NCI-H460 (cell line): ENCODE results near the gene TBC1D22B. TPM values are rescaled to one million over a fixed set of nuclear protein-coding genes. Genes with fewer than 3 reads are reported as not detected.
"Not testable (repeated sequence)": the region's sequence is repeated elsewhere in the genome, so short reads cannot be mapped to it uniquely, and the experiment has no call there.

ENCODE experiments used
- DNase-seq: peaks from one replicate; pipeline ENCODE4 v3.0.0-alpha.2; 2016; ENCODE audit warnings: low read depth; ENCODE audit errors: extremely low read depth
- total RNA-seq: library from RNA; depleted of rRNA; stranded (reverse); fragments of >200 nt; shearing (Covaris generic); gene quantifications from 2 replicates; pipeline ENCODE4 v1.2.3, GENCODE V29; 2014

TBC1D22B gene
- total RNA-seq, 1 experiment from 2014 or later: 8.6 TPM

DNA sequence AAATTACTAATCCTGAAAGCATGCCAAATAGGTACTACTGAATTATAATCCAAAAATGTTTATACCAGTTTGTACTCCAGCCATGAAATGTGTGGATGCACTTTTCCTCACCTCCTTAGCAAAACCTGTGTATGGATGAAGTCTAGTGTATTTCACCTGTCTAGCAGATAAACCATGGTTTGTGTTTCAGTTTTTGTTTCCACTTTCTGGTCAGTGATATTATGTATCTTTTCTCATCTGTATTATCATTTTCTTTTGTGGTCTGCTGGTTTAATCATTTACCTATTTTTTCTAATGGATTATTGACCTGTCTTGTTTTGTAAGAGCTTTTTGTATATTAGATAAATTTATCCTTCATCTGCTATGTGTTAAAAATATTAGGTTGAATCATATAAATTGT, 41.4 kb downstream of the TBC1D22B start:
- no peak for DNase-seq

DNA sequence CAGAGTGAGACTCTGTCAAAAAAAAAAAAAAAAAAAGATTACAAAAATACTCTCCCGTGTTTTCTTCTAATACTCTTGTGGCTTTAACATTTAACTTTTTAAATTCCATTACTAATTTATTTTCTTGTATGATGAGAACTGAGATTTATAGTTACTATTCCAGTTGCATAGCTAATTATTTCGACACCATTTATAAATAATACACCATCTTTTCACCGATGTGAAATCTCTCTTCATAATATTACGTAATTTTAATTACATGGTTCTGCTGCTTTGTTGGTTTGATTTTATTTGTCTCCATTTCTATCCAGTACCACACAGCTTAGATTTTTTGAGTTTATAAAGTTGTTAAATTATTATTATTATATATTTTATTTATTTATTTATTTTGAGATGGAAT, 42.4 kb downstream of the TBC1D22B start:
- no peak for DNase-seq

DNA sequence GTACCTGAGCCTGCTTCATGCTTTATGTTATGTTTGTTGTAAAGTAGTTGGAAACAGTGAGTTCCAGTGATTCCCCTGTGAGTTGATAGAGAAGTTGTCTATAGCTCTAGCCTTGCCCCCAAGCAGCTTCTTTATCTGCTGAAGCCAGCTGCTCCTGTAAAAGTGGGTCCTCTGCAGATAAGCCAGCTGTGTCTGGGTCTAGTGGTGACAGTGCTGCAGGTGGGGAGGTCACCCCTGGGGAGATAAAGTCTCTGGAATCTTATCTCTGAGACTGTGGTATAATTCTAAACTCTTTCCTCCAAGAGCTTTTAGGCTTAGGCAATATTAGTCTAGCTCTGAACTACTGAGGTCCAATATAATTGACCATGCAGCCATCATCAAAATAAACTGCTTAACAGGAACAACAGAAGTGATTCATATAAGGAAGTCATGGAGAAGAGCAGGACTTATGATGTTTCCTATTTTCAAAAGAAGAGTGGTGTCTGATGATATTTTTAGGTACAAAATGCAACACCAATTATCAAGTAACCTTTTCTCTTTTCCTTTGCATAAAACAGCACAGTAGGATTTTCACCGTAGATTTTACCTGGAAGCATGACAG, 44.6 kb downstream of the TBC1D22B start:
- DNase-seq: no peak

DNA sequence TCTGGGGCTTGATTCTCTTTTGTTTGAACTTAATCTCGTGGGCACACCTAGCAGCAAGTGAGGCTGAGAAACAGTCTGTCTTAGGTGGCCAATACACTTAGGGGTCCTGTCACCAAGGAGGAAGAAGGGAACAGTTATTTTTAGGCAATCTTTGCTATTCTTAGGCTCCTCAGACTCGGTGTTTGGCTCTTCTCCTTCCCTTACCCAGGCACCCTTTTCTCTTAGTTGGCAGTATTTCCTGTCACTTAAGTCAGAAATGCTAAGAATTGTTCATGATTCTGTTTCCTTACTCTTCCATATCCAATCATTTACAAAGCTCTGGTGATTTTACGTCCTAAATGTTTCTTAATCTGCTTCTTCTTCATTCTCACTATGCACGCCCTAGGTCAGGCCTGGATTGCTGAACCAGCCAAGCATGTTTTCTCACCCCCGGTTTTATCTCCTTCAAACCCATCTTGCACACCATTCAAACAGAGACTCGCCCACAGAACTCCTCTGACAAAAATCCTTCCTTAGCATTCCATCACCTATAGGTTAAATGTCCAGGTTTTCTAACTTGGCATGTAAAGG, 45.6 kb downstream of the TBC1D22B start:
- DNase-seq: no peak

DNA sequence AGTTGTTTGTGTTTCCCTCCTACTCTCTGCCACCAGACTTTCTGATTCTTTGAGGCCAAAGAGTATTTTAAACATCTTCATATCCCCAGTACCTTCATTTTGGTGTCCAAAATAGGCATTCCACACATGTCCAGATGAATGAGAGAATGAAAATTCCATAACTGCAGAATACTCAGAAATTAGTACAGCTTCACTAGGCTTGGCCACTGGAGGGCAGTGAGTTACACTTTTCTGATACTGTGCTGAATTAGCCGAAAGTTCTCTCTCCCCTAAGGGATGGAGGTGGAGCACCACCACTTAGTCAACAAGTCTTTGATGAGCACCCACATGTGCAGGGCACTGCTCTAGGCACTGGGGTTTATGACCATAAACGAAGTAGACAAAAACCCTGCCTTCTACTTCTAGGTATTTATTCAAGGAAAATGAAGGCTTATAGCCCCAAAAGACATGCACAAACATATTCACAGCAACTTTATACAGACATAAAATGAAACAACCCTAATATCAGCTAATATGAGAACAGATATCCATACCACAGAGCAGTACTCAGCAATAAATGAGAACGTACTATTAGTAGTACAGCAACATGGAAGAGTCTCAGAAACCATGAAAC, 46.4 kb downstream of the TBC1D22B start:
- DNase-seq: peak; percentile 23

DNA sequence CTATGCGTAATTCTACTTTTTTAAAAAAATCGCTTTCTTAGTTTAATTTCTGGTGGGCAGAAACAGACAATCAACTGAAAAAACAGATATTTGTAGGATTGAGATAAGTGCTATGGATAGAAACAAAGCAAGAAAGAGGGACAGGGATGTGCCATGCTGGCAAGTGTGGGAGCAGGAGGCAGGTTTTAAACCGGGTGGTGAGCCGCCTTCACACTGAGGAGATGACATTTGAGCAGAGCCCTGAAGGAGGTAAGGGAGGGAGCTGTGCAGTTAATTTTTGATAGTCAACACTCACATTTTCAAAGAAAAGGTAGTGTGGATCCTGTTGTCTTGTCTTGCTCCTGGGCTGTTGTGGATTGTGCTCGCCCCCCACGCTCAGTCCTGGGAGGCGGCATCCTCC, 47.2 kb downstream of the TBC1D22B start:
- DNase-seq: no peak

DNA sequence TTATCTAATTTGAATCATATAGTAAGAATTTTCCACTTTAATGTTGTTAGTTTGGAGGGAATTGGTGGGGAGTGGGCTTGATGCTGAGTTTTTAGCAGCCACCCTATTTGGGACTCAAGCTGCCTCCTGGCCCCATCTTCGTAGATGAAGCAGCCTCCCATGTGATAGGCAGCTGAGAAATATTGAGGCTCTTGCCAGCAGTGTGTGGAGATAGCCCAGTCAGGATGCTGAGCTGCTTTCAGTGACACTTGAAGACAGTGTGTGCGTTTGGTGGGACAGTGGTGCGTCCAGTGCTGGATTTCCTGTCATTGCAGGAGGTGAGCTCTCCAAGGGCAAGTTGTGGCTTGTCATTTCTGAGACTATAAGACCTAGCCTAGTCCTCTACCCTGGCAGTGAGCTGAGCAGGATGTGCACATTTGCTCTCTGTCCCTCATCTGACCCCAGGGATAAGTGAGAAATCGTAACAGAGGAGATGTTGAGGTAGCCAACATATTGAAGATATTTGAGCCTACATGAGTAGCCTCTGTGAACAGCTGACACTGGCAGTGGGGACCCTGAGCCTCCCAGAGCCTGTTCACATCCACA, 48.4 kb downstream of the TBC1D22B start:
- DNase-seq: no peak

DNA sequence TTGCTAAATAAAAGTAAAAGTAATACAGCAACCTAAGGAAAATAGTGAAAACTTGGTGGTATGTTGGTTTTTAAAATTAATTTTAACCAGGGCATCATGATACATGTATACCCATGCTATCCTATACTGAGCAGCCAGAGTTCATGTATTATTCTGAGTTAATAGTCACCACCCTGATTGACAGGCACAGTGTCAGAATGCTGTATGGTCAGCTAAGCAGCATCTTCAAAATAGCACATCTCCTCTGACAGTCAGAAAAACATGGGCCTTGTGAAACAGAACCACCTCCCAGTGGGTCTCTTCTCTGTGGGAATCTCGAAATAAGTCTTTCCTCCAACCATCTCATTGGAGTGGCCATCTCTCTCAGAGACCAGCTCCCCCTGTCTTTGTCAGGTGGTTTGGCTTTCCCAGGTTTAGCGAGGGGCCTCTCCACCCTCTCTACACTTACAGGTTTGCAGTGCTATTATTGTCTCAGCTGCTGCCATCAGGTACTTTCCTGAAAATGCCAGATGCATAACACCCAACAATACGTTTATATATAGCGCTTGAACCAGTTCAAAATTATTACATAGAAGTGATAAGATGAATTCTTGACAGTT, 49.2 kb downstream of the TBC1D22B start:
- DNase-seq: no peak

DNA sequence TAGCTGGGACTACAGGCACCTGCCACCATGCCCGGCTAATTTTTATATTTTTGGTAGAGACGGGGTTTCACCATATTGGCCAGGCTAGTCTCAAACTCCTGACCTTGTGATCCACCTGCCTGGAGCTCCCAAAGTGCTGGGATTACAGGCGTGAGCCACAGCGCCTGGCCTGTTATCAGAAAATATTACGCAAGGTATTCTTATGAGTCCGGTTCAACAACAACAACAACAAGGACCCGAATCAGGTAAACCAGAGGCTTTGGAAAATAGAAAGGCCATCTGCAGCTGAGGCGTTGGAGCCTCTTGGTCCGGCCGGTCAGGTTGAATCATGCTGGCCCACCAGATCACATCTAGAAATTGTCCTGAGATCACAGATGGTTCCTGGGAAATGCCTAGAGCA, 49.9 kb downstream of the TBC1D22B start:
- DNase-seq: not testable (repeated sequence)

DNA sequence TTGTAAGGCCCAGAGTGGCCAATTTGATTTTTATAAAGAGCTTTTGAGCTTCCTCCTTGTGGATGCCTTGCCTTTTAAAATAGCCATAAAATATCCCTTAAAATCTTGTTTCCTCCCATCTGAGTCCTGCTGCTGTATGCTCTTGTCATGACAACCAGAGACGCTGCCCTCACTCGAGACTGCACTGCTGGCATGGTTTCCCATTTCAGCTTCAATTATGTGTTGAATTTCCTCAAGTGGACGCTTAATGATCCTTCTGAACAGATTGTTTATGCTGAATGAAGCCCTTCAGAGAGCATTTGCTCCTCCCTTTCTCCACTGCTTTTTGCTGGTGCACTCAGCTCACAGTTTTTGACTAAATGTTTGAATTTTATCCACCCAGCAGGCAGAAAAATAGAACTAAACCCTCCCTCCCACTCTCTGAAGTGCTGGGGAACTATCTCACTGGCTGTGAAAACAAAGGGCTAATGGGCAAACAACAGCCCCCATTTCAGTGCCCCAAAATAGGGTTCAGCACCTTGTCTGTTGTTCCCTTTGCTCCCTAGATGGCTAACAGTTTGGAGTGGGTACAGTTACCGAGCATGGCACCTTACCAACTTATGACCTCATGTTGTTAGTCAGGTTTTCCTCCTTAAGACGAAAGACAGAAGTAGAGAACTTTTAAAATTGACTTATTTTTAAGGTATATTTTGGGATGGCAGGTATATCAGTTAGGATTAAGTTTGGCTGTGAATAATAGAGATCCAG, 50.7 kb downstream of the TBC1D22B start:
- DNase-seq: no peak

DNA sequence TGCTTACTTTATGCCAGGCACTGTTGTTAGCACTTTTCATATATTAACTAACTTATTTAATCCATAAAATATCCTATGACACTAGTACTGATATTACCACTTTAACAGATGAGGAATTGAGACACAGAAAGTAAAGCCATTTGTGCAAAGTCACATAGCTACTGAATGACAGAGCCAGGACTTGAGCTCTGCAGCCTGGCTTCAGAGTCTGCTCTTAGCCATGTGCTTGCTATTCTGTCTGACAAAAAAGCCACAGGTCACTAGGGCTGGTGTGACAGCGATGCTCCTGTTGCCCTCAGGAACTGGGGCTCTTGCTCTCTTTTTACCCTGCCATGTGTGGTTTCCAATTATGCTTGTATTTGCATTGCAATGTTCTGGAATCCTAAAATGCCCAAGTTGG, 51.5 kb downstream of the TBC1D22B start:
- DNase-seq: no peak

DNA sequence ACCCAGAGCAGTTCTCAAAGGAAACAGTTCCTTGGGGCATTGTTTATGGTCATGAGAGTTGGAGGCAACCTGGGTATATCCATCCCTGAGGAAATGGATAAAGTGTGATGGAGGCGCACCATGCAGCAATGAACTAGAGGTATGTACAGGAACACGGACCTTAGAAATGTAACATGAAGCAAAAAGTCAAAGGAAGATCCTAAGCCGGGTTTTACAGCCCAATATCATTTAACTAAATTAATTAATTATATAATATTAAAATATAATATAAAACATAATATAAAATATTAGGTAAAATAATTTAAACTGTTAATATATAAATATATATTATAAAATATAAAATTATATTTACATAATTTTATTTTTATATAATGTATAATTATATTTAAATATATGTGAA, 52.1 kb downstream of the TBC1D22B start:
- no peak for DNase-seq

DNA sequence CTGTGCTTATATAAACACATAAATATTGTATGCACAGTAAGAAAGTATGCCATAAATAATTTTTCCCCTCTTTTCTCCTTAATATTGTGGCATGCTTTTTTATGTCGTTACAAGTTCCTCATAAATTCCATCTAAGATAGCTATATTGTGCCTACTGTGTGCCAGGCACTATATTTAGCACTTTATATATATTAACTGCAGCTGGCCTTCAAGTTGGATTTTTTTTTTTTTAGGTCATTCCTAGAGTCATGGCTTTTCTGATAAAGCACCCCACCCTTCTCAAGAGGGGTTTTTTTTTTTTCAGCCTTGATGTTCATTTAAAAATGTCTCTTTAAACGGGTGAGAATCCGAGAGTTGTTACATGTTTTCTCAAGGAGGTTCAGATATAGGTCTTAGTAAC, 53.4 kb downstream of the TBC1D22B start:
- DNase-seq: no peak

DNA sequence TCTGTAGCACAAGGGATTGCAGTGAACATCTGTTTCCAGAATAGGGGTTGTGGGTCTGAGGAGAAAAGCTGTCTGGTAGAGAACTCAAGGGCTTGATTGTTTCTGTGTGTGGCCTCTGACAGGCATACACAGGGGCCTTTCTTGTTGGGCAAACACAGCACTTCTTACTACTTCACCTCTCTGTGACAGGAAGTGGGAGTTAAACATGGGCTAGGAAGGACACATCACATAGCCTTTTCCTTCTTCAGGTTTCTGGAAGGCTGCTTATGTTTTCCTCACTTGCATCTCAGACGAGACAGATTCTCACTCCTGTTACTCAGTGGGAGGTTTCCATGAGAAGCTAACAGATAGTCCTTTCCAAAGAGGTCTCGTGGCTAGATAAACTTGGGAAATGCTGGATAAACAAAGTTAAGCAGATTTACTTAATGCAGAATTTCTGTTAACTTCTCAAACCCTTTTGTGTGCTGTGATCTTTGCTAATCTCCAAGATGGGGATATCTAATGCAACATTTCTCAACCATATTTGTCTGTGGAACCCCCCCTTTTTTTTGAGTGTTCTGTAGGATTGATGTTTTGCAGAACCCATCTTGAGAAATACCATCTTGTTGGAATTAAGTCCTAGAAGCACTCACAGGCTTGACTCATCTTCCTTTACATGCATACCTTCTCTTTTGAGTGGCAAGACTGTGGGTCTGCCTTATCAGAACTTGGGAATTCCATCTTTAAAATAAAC, 54.3 kb downstream of the TBC1D22B start:
- DNase-seq: no peak

DNA sequence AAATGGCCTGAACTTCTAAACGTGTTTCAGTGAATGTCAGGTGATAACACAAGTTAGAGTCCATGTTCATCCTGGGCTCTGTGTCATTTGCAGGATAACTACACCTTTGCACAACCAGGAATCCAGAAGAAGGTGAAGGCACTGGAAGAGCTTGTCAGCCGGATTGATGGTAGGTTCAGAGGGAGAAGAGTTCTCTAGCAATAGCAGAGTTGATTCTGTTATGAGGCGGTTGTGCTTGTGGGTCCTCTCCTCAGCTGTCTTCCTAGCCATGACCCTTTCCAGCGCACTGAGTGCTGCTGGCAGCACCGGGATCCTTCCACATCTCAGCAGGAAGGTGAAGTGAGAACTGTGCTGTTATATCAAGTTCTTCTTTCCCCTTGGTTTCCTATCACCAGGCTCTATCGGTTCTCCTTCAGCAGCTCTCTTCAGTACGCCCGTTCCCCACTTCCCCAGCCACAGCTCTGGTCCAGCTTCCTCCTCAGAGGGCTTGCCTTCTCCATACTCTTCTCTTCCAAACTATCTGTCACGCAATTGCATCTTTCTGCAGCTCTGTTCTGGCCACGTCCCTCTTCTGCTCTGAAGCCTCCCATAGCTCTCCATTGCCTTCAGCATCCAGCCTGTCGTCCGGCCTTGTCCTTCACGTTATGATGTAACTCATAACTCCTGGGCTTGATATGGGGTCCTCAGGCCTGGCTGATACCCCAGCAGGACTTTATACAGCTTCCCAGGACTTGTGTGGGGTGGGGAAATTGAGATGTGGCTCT, 56.3 kb downstream of the TBC1D22B start:
- DNase-seq: no peak

DNA sequence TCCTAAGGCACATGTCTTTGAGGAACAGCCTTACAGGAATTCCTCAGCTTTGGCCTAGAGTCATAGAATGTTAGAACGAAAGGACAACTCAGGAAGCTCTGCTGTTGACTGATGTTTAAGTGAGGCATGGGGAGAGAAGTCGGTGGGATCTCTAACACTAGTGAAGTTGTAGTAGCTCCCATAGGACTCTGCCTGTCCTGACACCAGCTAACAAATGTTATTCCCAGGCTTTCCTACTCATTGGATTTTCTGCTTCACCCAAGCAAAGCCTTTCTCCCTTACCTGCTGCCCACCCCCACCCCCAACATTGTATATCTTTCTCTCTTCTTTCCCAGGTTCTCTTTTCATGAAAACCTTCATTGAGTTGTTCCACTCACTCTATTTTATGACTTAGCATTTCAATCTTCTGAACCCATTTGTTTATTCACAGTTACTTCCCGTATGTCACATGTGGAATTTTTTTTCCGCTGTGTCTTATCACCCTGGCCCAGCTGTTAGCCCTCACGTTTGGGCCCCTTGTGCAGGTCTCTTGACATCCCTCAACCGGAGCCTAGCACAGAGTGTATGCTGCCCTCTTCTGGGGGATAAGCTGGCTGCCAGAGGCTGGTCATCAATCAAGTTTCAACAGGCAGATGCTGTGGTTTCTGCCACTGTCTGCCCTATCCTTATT, 57.0 kb downstream of the TBC1D22B start:
- DNase-seq: peak; percentile 11

DNA sequence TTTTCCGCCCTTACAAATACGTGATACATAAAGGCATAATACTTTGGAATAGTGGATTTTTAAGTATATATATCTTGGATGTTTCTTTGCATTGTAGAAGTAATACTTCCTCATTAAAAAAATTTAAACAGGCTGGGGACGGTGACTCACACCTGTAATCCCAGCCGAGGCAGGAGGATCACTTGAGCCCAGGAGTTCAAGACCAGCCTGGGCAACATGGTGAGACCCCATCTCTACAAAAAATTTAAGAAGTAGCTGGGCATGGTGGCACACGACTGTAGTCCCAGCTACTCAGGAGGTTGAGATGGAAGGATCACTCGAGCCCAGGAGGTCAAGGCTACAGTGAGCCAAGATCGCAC, 57.6 kb downstream of the TBC1D22B start:
- no peak for DNase-seq

DNA sequence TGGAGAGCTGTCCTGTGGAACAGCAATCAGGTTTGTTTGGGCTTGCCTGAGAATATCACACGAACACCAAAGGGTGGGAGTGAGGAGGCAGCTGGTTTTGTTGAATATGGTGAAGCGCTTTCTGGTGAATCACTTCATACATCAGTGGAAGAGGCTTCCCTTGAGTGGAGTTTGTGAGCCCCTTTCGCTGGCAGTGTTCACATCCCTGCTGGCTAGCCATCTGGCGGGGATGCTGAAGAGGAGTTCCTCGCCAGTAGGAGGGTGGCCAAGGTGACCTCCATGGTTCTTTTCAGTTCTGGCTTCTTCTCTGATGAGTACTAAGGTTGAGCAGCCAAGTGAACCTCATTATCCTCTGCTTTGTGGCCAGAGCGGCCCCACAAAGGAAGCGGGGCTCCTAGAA, 58.5 kb downstream of the TBC1D22B start:
- no peak for DNase-seq
